GM12878 (cell line): ENCODE data around the gene P2RY1. TPM values are rescaled to one million over a fixed set of nuclear protein-coding genes. Genes with fewer than 3 reads are reported as not detected.

Source experiments
- ATAC-seq: fragments of 200-7000 bp; cut with Tn5 transposase; 3 replicates; pipeline ENCODE4 v1.9.1; 2020; ENCODE audit warnings: mild to moderate bottlenecking, moderate library complexity
- BruUV-seq: library from RNA; stranded (reverse); fragments of 400-500 nt; replicated peaks from 2 replicates; lab custom pipeline; 2021; lab: Mats Ljungman, UMichigan
- CTCF ChIA-PET: fragments of 300-600 bp; sonication (Branson Sonifier 250); formaldehyde crosslinking; extraction: SDS; loops from one replicate; lab custom pipeline; 2021; ENCODE audit warnings: inconsistent platforms; lab: Yijun Ruan, JAX
- POLR2A ChIA-PET: fragments of 350-600 bp; formaldehyde crosslinking; extraction: SDS; loops from one replicate; lab custom pipeline; 2021; ENCODE audit warnings: inconsistent platforms; lab: Charles Lee
- RAD21 ChIA-PET: fragments of 300-600 bp; sonication (Branson Sonifier 250); formaldehyde crosslinking; loops from one replicate; lab custom pipeline; 2023; ENCODE audit warnings: antibody characterized with exemption; ENCODE audit not compliant: unreplicated experiment; lab: Charles Lee
- SMC1A ChIA-PET: fragments of 300-600 bp; sonication (Branson Sonifier 250); formaldehyde crosslinking; loops from one replicate; lab custom pipeline; 2023; ENCODE audit not compliant: unreplicated experiment, uncharacterized antibody; lab: Charles Lee
- DNase-seq: peaks from one replicate; pipeline ENCODE4 v3.0.0-alpha.2; 2011; ENCODE audit warnings: low read depth, low spot score
- FAIRE-seq: peaks from 3 replicates; lab custom pipeline; 2011; peaks lifted over from hg19 to GRCh38; lab: Jason Lieb, UNC
- H2AFZ ChIP-seq: 2 replicates; pipeline ENCODE4 v1.6.0; 2011; ENCODE audit warnings: low read depth, low read length, control low read depth; ENCODE audit not compliant: control insufficient read depth
- H3K27ac ChIP-seq: 2 replicates; pipeline ENCODE4 v1.5.1; 2011; ENCODE audit warnings: control low read depth; ENCODE audit not compliant: control insufficient read depth, insufficient read depth
- H3K27me3 ChIP-seq, 2 experiments: replicated peaks in 1 of 2; 2 replicates each; pipeline versions ENCODE4 v1.6.0 to v1.6.1; 2011; ENCODE audit warnings: low read length in 1 of 2; ENCODE audit not compliant: control insufficient read depth in 2 of 2, insufficient read depth in 2 of 2
- H3K36me3 ChIP-seq, 2 experiments: 2 replicates each; pipeline ENCODE4 v1.5.1; 2011; ENCODE audit warnings: low read length in 1 of 2; ENCODE audit not compliant: control insufficient read depth in 2 of 2, insufficient read depth in 2 of 2
- H3K4me1 ChIP-seq: 2 replicates; pipeline ENCODE4 v1.6.1; 2011; ENCODE audit warnings: mild to moderate bottlenecking, low read length, moderate library complexity, mixed read lengths; ENCODE audit not compliant: control insufficient read depth, insufficient read depth
- H3K4me2 ChIP-seq: 2 replicates; pipeline ENCODE4 v1.6.0; 2011; ENCODE audit warnings: control low read depth; ENCODE audit not compliant: control insufficient read depth, insufficient read depth
- H3K4me3 ChIP-seq: fragments of 200-600 bp; sonication (generic); 2 replicates; pipeline ENCODE4 v1.5.1; 2016
- H3K79me2 ChIP-seq: 2 replicates; pipeline ENCODE4 v1.6.0; 2011; ENCODE audit warnings: low read length; ENCODE audit not compliant: control insufficient read depth, insufficient read depth
- H3K9ac ChIP-seq: 2 replicates; pipeline ENCODE4 v1.8.0; 2011; ENCODE audit warnings: low read length, control low read depth, mixed read lengths; ENCODE audit not compliant: control insufficient read depth, insufficient read depth
- H3K9me3 ChIP-seq: replicated peaks from 3 replicates; pipeline ENCODE4 v1.5.1; 2011; ENCODE audit warnings: mild to moderate bottlenecking, low read length; ENCODE audit not compliant: control insufficient read depth, insufficient read depth
- H4K20me1 ChIP-seq: 2 replicates; pipeline ENCODE4 v1.6.0; 2011; ENCODE audit not compliant: control insufficient read depth, insufficient read depth
- CEBPB ChIP-seq, 2 experiments: fragments of 150-350 bp in 1 of 2; IDR thresholded peaks; 2 replicates each; pipeline ENCODE4 v1.6.1; 2012 to 2014; ENCODE audit warnings: low read depth in 2 of 2, low read length in 2 of 2, borderline replicate concordance in 1 of 2, inconsistent platforms in 1 of 2
- GABPA ChIP-seq: IDR thresholded peaks from 2 replicates; pipeline ENCODE4 v1.6.1; 2014; ENCODE audit warnings: antibody characterized with exemption, low read depth, mild to moderate bottlenecking, inconsistent platforms
- HDGF ChIP-seq: fragments of 450-650 bp; IDR thresholded peaks from 2 replicates; pipeline ENCODE4 v1.6.1; 2016; ENCODE audit warnings: antibody characterized with exemption
- IRF4 ChIP-seq: IDR thresholded peaks from 2 replicates; pipeline ENCODE4 v1.6.1; 2011; ENCODE audit warnings: low read depth, low read length
- MEF2B ChIP-seq: fragments of 450-650 bp; IDR thresholded peaks from 2 replicates; pipeline ENCODE4 v1.6.1; 2018; ENCODE audit warnings: mild to moderate bottlenecking, moderate library complexity; ENCODE audit not compliant: partially characterized antibody, poor library complexity, severe bottlenecking
- SREBF2 ChIP-seq: IDR thresholded peaks from 2 replicates; pipeline ENCODE4 v1.6.1; 2012; ENCODE audit warnings: mild to moderate bottlenecking, low read length
- YY1 ChIP-seq: IDR thresholded peaks from 2 replicates; pipeline ENCODE4 v1.6.1; 2011; ENCODE audit warnings: low read depth, mild to moderate bottlenecking, low read length
- ZNF24 ChIP-seq: fragments of 450-650 bp; IDR thresholded peaks from 2 replicates; pipeline ENCODE4 v1.6.1; 2017; ENCODE audit warnings: antibody characterized with exemption, mild to moderate bottlenecking
- in situ Hi-C: fragments of 300-500 bp; cut with MboI; formaldehyde crosslinking; loops from 9 replicates; pipeline ENCODE4 v1.14.3; 2018; ENCODE audit warnings: mixed read lengths
- intact Hi-C: fragments of 100-400 bp; cut with micrococcal nuclease; formaldehyde crosslinking; loops from one replicate; pipeline ENCODE4 v1.14.2; 2022; ENCODE audit not compliant: unreplicated experiment
- polyA plus RNA-seq, 11 experiments: library from polyadenylated mRNA; depleted of rRNA in 4 of 11; unstranded in 6 of 11; stranded (reverse) in 5 of 11; fragments of >200 nt; fragmentation: Nextera tagmentation in 4 of 11; fragmentation: Illumina TruSeq in 1 of 11; extraction: Ambion mirVana in 4 of 11; extraction: Trizol in 1 of 11; gene quantifications; 1 replicate in 1 of 11; 2 replicates in 10 of 11; pipeline versions ENCODE4 v1.2.1 to v1.2.3, GENCODE V29; 2011 to 2016; ENCODE audit warnings: inconsistent platforms in 2 of 11, missing spikeins in 2 of 11, low read depth in 1 of 11
- total RNA-seq, 4 experiments: library from RNA; depleted of rRNA in 3 of 4; stranded (reverse); fragments of >200 nt in 3 of 4; fragmentation: Illumina TruSeq in 1 of 4; extraction: Trizol in 1 of 4; gene quantifications; 2 replicates each; pipeline versions ENCODE4 v1.2.1 to v1.2.3, GENCODE V29; 2013 to 2021
- TF ChIP-seq, protein P1 (sequence below): fragments of 450-650 bp; IDR thresholded peaks from 2 replicates; pipeline ENCODE4 v1.6.1; 2017; ENCODE audit warnings: mild to moderate bottlenecking, moderate library complexity
- TF ChIP-seq, protein P2 (sequence below): fragments of 150-350 bp; IDR thresholded peaks from 2 replicates; pipeline ENCODE4 v1.6.1; 2016; ENCODE audit warnings: low read depth, low read length
- TF ChIP-seq, protein P3 (sequence below): fragments of 450-650 bp; IDR thresholded peaks from 2 replicates; pipeline ENCODE4 v1.6.1; 2017; ENCODE audit warnings: mild to moderate bottlenecking, moderate library complexity

Gene P2RY1
- total and polyA plus RNA-seq, 10 of the 15 experiments (the other 5 are each of a cell fraction or from before 2014, with no cell fraction given), result 0.01 to 3.4 (median 1.9) TPM

DNA sequence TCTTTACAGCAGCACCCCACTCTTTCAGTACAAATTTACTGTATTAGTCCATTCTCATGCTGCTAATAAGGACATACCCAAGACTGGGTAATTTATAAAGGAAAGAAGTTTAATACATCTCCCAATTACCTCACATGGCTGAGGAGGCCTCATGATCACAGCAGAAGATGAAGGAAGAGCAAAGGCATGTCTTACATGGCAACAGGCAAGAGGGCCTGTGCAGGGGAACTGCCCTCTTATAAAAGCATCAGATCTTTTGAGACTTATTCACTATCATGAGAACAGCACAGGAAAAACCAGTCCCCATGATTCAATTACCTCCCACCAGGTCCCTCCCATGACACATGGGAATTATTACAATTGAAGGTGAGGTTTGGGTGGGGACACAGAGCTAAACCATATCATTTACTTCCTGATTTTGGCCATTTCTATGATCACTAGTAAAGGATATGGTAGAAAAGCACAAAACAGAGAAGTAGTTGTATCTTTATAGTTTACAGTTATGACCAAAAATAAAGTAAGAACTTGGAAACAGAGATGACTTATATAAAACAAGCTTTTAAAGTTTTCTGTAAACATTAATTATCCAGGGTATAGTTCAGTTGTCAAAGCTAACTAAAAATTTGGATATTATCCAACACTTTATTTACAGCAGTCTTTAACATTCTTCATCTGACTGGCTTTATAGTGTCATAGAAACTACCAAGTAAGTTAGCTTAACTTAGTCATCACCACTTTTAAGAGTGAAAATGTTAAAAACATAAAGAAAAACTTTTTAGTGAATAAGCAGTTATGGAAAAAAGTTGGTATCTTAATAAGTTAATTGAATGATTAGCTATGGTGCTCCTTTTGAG, 40.2 kb downstream of the P2RY1 start:
- H4K20me1 ChIP-seq, result no peaks in the 10 kb centered on the region
- ChIA-PET SMC1A (no interaction called here), RAD21 (no interaction called here), CTCF (no interaction called here), POLR2A (no interaction called here)
- H3K27ac ChIP-seq, result no peak overlapping the region
- H3K9me3 ChIP-seq, result peaks cover 5% of the 10 kb centered on the region
- no peak overlapping the region for H3K9ac ChIP-seq
- ATAC-seq (no peak), DNase-seq (no peak), FAIRE-seq (no peak)
- H2AFZ ChIP-seq, result no peak overlapping the region
- intact Hi-C loops (no loop called here), in situ Hi-C loops (no loop called here)
- no peaks in the 10 kb centered on the region; a peak in 1 of 4 replicates for H3K27me3 ChIP-seq
- H3K4me3 ChIP-seq, result no peak overlapping the region
- BruUV-seq, result no TSS peak
- H3K4me1 ChIP-seq, result no peaks in the 10 kb centered on the region
- no peaks in the 10 kb centered on the region for H3K36me3 ChIP-seq
- no peaks in the 10 kb centered on the region for H3K79me2 ChIP-seq
- no peak overlapping the region for H3K4me2 ChIP-seq
- TF ChIP-seq GABPA (no peak), IRF4 (no peak), YY1 (no peak), HDGF (no peak), MEF2B (no peak), ZNF24 (no peak), CEBPB (IDR thresholded peaks at IDR 0.05; ENCODE audit: borderline replicate concordance in 1 of 2, low read depth in 2 of 2, low read length in 2 of 2) (no peak), SREBF2 (no peak)
- TF ChIP-seq, protein P1, sequence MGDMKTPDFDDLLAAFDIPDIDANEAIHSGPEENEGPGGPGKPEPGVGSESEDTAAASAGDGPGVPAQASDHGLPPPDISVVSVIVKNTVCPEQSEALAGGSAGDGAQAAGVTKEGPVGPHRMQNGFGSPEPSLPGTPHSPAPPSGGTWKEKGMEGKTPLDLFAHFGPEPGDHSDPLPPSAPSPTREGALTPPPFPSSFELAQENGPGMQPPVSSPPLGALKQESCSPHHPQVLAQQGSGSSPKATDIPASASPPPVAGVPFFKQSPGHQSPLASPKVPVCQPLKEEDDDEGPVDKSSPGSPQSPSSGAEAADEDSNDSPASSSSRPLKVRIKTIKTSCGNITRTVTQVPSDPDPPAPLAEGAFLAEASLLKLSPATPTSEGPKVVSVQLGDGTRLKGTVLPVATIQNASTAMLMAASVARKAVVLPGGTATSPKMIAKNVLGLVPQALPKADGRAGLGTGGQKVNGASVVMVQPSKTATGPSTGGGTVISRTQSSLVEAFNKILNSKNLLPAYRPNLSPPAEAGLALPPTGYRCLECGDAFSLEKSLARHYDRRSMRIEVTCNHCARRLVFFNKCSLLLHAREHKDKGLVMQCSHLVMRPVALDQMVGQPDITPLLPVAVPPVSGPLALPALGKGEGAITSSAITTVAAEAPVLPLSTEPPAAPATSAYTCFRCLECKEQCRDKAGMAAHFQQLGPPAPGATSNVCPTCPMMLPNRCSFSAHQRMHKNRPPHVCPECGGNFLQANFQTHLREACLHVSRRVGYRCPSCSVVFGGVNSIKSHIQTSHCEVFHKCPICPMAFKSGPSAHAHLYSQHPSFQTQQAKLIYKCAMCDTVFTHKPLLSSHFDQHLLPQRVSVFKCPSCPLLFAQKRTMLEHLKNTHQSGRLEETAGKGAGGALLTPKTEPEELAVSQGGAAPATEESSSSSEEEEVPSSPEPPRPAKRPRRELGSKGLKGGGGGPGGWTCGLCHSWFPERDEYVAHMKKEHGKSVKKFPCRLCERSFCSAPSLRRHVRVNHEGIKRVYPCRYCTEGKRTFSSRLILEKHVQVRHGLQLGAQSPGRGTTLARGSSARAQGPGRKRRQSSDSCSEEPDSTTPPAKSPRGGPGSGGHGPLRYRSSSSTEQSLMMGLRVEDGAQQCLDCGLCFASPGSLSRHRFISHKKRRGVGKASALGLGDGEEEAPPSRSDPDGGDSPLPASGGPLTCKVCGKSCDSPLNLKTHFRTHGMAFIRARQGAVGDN, result no peak
- TF ChIP-seq, protein P2, sequence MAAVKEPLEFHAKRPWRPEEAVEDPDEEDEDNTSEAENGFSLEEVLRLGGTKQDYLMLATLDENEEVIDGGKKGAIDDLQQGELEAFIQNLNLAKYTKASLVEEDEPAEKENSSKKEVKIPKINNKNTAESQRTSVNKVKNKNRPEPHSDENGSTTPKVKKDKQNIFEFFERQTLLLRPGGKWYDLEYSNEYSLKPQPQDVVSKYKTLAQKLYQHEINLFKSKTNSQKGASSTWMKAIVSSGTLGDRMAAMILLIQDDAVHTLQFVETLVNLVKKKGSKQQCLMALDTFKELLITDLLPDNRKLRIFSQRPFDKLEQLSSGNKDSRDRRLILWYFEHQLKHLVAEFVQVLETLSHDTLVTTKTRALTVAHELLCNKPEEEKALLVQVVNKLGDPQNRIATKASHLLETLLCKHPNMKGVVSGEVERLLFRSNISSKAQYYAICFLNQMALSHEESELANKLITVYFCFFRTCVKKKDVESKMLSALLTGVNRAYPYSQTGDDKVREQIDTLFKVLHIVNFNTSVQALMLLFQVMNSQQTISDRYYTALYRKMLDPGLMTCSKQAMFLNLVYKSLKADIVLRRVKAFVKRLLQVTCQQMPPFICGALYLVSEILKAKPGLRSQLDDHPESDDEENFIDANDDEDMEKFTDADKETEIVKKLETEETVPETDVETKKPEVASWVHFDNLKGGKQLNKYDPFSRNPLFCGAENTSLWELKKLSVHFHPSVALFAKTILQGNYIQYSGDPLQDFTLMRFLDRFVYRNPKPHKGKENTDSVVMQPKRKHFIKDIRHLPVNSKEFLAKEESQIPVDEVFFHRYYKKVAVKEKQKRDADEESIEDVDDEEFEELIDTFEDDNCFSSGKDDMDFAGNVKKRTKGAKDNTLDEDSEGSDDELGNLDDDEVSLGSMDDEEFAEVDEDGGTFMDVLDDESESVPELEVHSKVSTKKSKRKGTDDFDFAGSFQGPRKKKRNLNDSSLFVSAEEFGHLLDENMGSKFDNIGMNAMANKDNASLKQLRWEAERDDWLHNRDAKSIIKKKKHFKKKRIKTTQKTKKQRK, result no peak
- TF ChIP-seq, protein P3, sequence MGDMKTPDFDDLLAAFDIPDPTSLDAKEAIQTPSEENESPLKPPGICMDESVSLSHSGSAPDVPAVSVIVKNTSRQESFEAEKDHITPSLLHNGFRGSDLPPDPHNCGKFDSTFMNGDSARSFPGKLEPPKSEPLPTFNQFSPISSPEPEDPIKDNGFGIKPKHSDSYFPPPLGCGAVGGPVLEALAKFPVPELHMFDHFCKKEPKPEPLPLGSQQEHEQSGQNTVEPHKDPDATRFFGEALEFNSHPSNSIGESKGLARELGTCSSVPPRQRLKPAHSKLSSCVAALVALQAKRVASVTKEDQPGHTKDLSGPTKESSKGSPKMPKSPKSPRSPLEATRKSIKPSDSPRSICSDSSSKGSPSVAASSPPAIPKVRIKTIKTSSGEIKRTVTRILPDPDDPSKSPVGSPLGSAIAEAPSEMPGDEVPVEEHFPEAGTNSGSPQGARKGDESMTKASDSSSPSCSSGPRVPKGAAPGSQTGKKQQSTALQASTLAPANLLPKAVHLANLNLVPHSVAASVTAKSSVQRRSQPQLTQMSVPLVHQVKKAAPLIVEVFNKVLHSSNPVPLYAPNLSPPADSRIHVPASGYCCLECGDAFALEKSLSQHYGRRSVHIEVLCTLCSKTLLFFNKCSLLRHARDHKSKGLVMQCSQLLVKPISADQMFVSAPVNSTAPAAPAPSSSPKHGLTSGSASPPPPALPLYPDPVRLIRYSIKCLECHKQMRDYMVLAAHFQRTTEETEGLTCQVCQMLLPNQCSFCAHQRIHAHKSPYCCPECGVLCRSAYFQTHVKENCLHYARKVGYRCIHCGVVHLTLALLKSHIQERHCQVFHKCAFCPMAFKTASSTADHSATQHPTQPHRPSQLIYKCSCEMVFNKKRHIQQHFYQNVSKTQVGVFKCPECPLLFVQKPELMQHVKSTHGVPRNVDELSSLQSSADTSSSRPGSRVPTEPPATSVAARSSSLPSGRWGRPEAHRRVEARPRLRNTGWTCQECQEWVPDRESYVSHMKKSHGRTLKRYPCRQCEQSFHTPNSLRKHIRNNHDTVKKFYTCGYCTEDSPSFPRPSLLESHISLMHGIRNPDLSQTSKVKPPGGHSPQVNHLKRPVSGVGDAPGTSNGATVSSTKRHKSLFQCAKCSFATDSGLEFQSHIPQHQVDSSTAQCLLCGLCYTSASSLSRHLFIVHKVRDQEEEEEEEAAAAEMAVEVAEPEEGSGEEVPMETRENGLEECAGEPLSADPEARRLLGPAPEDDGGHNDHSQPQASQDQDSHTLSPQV, result no peak
